Fibroblast of peridontal ligament (primary cell): ENCODE measurements around the gene LOXHD1.

Experiments used
- DNase-seq: peaks from one replicate; pipeline ENCODE4 v3.0.0-alpha.2; 2010; ENCODE audit errors: extremely low read depth

The LOXHD1 gene

DNA sequence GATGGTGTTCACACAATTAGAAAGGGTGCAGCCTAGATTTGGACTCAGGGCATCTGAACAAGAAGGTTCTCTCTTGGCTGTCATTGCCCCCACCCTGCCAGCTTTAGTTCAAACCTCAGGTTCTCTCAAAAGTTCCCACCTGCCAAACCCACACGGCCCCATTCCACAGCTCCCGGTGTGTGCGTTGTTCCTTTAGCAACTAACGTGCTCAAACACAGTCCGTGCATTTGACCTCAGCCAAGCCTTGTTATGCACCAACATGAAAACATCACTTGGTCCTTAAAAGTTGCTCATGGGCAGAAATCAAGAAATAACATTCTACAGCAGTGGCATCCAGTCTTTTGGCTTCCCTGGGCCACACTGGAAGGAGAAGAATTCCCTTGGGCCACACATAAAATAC, 32.0 kb downstream of the LOXHD1 start:
- DNase-seq: no peak

DNA sequence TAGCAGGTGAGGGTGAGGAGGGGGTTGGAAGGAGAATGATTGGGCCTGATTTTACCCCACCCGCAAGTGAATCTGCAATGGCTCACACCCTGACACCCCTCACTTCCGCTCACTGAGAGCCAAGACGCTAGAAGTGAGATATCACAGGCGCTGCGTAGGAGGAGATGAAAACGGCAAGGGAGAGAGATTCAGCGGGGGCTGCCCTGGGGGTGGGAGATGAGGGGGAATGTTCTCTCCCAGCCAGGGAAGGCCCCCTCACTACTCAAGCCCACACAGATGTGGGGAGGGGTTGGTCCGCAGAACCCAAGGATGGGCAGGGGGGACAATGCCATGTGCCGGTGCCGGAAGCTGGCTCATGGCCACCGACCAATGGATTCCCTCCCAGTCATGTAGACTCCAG, 32.9 kb downstream of the LOXHD1 start:
- DNase-seq: no peak

DNA sequence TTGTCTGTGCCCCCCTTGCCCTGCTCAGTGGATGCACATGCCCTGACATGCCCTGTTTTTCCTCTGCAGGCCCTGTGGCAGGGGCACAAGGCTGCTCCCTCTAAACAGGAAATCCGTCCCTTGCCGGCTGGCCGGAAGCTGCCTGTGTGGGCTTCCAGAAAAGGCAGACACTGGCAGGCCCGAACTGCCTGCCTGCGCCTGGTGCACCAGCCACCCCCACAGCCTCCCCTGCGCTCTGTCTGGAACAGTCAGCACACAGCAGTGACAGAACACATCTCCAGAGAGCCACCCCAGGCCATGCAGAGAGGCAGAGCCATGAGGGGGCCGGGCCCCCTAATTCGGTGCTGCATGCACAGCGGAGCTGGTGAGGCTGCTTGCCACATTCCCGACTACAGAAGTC, 33.5 kb downstream of the LOXHD1 start:
- DNase-seq: no peak

DNA sequence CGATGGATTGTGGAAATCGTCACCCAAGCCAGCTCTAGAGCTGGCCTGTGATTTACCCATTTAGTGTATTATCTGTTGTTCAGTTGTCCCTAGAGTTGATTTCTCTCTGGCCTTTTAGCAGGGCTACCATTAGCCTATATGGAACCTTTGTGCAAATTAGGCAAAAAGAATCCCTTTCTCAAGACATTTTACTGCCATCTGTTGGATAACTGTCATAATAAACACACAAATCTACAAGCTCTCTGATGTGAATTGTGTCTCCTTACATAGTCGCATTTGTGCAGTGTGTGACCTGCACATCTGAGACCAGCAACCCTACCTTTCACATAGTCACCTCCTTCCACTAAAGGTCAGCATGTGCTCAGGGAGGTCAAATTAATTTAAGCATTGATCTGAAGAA, 34.0 kb downstream of the LOXHD1 start:
- DNase-seq: peak; percentile 43

DNA sequence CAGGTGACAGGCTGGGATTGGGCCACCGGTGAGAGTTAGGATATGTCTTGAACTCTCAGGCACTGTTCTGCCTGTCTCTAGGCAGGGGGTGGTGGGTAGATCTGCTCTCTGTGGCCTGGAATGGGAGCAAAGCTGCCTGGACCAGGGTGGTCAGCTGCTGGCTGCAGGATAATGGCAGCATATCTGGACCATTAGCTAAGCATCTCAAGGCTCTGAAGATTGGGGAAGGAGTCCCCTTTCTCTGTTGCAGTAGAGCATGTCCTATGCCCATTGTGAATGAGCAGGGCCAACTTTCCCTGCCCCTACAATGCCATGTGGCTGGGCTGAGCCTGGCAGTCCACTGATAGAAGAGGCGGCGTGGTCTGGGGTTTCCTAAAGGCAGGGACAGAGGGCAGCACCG, 34.6 kb downstream of the LOXHD1 start:
- no peak for DNase-seq

DNA sequence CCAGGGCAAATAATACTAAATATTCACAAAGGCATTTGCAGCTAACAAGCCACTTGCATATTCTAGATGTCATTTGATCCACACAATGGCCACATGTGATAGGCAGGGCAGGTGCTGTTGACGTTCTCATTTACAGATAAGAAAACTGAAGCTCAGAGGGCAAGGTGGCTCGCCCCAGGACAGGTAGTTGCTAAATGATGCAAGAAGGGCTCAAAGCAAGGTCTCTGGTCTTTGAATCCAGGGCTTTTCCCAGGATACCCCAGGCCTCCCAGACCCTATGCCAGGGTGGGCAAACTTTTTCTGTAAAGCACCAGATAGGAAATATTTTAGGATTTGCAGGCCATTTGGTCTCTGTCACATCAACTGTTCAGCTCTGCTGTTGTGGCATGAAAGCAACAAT, 35.1 kb downstream of the LOXHD1 start:
- DNase-seq: no peak

DNA sequence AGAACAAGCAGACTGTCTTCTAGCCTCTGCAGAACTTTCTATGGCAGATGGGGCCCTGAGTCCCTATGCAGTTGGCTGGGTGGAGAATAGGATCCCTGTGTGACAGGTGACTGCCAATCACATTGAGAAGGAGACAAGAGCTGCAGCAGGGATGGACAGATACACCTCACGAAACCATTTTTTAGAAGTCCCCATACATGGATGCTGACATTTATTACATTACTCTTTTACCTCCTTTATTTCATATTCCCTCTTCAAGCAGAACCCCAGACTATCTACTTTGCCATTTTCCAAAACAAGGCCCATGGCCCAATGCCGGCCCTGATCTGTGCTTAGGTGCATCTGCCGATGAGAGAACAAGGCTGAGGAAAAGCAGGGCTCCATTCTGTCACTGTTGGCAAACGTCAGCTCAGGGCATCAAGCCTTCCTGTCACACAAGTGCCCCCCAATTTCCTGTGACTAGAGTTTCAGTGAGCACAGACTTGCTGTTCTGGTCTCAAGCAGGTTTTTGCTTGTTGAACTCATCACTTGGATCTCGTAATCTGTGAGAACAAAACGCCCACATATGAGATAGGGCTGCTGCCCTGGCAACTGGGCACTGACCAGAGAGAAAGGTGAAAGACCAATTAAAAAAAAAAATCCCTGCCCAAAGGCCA, 35.8 kb downstream of the LOXHD1 start:
- no peak for DNase-seq

DNA sequence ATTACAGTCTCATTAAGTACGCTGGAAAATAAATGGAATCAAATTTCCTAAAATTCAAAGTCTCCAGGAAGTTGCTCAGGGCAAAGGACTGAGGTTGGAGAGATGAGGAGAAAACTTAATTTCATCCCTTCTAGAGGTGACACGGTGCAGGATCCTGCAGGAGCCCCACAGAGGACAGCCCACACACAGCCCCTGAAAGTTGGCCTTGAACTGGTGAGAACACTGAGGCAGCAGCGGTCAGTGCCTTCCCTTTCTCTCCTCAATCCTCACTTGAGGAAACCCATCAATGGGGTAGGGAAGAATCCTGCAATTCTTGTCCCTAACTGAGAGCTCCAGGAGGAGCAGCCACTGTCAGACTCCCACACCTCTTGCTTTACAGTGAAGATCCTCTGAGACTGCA, 37.5 kb downstream of the LOXHD1 start:
- no peak for DNase-seq

DNA sequence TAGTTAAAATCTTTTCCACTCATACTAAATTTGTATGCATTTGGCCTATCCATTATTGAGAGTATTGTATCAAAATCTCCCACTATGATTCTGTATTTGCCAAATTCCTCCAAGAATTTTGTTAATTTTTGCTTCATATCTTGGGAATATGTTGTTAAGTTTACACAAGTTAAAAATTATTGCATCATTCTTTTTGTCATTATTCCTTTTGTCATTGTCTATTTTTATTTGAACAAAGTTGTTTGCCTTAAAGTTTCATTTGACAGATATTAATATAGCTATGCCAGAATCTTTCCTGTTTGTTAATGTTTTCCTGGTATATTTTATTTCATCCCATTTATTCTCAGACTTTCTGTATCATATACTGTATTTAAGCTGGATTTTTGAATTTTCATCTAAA, 41.3 kb downstream of the LOXHD1 start:
- DNase-seq: no peak

DNA sequence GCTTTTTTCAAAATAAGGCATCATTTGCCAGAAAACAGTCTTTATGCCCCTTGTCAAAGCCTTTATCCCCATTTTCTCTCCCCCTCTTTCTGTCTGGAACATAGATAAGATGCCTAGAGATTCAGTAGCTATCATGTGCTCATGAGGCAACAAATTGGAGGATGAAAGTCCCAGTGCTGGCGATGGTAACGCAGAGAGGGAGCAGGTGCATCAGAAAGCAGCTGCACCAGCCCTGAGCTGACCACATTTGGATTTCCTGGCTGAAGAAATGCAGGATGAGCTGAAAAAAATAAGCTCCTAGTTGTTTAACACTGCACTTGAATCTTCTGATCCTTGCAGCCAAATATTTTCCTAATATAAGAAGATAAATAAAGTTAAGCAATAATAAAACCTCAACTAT, 48.0 kb downstream of the LOXHD1 start:
- no peak for DNase-seq

DNA sequence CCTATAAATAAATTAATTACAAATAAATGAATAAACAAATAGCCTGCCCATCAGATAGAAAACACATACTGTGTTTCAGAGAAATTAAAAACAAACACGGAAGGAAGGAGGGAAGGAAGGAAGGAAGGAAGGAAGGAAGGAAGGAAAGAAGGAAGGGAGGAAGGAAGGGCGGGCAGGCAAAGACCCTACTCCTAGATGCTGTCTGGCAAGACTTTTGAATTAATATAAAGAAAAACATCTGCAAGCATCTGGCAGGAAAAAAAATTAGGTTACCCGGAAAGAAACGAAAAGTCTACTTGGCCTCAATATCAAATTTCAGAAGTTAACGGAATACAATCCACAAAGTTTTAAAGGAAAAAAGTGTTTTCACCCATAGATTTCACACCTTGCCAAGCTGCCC, 49.1 kb downstream of the LOXHD1 start:
- no peak for DNase-seq

DNA sequence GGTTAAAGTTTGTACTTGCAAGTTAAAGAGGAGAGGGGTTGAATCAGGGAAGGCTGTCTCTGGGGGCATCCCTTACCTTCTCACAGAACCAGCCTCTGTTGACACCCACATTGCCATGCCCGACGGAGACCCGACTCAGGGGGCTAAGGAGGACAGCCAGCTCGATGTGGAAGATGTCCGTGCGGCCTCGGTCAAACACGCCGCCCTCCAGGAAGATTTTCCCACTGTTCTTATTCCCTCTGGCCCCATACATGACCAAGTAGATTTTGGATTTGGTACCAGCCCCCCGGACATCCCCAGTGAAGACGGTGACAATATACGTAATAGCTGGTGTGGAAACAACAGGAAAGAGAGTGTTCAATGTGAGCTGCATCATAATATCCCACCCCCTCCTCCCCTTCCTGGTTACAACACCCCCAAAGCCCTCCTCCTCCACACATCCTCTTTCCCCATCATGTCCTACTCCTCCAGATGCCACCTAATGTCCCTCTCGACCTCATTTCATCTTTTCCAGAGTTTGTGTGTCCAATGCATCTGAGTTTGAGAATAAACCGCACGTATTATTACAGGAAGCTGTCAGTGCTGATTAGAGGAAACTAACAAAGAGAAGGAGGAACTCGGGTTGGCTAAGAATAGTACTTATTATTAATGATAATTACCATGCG, 55.7 kb downstream of the LOXHD1 start:
- no peak for DNase-seq

DNA sequence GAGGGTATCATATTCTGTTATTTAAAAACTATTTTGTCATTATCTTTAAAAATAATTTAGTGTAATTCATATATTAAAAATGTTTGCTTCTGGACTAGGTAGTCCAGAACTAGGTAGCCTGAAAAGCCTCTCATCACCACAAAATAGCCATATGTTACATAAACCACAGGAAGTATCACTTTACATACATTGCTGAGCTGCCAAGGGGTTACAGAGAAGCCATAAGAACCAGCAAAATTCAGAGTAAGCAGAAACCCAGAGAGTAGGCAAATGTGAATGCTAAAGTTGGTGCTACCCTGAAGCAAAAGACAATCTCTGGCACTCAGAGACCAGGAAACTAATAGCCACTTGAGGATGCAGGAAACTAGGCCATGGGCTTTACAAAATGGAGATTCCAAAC, 60.9 kb downstream of the LOXHD1 start:
- no peak for DNase-seq

DNA sequence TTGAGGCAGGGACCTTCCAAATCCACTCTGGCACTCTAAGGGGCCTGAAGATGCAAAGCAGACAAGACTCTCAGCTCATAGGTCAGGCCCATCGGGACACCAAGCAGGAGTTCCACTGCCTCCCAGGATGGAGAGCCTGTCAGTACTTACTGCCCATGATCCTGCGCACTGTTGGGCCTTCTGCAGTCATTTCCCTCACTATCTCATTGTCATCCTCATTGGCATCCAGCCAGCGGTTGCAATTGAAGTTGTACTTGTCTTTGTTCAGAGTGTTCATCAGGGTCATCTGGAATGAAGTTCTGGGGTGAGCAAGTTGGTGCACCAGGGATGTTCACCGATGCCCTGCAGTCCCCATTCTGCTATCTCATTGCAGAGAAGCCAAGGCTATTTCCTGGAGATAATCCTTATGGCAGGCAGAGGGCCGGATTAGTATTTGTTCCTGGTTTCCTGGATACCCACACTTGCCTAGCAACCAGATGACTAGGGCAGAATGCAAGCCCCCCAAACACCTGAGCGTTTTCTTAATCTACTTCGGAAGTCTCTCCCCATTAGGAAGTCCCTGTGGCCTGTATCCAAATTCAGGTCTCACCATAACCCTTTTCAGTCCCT, 65.1 kb downstream of the LOXHD1 start:
- no peak for DNase-seq

DNA sequence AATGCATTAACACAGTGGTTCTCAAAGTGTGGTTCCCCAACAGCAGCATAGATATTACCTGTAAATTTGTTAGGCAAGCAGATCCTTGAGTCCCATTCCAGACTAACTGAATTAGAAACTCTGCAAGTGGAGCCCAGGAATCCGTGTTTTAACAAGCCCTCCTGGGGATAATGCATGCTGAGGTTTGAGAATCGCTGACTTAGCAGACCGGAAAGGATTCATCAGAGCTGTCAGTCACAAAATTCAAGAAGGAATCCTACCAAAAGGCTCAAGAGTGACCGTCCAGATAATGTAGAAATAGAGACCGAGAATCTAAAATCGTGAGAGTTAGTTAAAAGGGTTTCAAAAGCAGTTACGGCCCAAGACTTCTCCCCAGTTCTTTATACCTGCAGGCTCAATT, 66.9 kb downstream of the LOXHD1 start:
- DNase-seq: no peak

DNA sequence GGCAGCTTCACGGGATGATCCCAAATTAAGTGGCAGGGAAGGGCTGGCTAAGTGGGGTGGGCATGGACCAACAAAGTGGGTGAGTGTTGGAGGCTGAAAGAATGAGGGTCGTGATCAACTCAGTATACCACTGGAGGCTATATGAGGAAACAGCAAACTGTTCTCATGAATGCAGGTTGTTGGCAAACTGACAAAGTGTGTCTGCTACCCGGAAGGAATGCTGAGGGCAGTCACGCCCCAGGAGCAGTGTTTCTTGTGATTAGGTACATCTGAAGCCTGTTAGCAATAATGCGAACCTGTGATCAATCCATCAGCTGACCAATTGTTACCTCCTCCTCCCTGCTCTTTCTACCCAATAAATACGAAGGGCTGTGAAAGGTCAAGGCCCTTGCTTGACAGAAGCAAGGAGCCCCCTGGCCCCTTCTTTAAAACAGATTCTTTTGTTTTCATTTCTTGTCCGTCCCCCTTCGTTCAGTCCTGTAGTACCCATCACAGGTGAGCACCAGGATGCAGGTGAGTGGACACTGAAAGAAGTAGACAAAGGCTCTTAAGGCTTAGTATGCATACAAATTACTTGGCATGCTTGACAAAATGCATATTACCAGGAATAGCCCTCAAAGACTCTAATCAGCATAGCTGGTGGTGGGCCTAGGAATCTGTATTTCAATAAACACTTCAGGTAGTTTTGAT, 67.9 kb downstream of the LOXHD1 start:
- DNase-seq: no peak

DNA sequence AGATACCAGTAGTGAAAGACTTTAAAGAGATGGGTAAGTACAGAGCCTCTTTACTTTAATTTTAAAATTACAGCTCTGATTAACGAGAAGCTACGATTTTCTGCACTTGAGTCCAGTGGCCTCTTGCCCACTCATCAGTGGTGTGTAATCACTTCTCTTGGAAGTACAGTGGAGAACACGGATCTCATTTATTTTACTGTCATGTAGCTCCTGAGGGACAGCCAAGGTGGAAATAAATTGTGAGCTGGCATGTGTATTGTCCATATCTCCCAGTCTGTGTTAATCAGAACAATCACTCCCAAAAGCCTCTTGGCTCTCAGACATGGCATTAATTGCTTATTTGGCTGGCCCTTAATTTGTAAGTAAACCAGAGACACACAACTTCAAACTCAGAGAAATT, 69.4 kb downstream of the LOXHD1 start:
- no peak for DNase-seq

DNA sequence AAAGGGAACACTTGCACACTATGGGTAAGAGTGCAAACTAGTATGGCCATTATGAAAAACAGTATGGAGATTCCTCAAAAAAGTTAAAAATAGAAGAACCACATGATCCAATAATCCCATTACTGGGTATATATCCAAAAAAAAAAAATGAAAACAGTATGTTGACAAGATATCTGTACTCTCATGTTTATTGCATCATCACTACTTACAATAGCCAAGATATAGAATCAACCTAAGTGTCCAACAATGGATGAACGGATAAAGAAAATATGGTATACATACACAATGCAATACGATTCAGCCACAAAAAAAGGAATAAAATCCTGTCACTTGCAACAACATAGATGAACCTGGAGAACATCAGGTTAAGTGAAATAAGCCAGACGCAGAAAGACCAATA, 73.3 kb downstream of the LOXHD1 start:
- DNase-seq: no peak

DNA sequence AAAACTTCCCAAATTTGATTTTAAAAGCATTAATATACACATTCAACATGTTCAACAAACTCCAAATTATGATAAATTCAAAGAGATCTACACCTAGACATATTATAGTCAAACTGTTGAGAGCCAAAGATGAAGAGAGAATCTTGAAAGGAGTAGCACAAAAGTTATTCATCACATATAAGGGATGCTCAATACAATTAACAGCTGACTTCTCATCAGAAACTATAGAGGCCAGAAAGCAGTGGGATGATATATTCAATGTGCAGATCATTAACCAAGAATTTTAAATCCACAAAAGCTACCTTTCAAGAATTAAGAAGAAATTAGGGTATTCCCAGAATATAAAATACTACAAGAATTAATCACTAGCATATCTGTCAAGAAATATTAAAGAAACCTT, 75.4 kb downstream of the LOXHD1 start:
- no peak for DNase-seq

DNA sequence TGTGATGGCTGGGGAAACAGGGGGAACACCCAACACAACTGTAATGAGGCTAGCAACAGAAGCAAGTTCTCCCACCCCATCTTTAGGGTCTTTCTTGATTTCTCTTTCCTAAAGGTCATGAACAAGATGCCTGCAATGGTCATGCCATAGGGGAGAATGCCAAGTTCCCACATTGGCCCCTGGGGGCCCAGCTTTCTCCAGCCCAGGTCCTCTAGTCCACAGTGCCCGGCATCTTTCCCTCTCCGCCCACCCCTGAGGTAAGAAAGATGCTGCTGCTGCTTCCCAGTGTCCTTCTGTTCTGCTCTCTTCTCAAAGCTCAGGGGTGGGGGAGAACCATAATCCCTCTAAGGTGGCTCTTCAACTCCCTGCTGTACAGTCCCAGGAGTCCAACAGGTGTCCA, 78.0 kb downstream of the LOXHD1 start:
- DNase-seq: no peak

DNA sequence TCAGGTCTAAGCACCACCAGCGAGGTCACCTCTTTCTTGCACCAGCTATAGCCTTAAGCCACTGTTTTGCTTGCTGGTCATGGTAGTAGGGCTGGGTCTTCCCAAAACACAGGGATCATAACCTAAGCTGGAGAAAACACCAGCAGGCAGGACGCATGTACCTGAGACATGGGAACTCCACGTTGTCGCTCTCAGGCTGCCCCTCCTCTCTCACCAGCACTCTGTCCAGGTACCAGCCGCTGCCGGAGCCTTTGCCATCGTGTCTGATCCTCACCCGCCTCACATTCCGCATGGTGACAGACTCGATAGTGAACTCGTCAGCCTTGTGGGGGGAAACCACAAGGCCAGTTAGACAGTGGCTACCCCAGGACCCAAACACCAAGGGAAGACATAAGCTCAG, 79.5 kb downstream of the LOXHD1 start:
- DNase-seq: no peak

DNA sequence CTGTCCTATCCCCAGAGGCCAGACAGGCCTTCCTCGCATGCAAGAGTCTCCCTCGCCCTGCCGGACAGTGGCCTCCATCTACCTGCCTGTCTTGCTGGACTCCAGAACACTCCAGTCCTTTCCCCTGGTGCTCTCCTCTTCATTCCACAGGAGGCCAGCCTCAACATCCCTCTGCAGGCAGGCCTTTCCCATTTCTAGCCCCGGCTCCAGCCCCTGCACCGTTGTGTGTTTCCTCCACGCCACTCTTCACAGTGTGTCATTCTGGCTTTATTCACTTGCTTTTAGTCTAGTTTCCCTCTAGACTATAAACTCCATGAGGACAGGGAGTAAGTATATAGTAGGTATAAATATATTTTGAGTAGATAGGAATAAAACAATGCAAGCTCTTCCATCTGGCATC, 81.2 kb downstream of the LOXHD1 start:
- no peak for DNase-seq

DNA sequence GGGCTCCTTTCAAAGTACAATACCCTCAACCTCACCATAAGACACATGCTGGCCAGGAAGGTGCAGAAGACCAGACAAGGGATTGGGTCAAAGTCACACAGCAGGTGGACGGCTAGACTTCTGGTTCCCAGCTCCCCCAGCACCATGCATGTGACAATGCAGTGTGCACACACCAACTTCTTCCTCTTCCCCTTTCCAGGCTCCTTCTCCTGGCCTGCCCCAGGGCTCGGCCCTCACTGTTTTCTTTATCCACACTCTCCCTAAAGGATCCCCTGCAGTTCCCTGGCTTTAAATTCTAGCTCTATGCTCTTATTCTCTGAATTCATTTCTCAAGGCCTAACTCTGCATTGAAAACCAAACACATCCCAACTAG, 82.3 kb downstream of the LOXHD1 start:
- DNase-seq: no peak
